GM23338 (cell line): ENCODE results near the gene MOGAT1. TPM values are rescaled to one million over a fixed set of nuclear protein-coding genes. Genes with fewer than 3 reads are reported as not detected.

Experiments used
- CREB1 ChIP-seq: fragments of 250-450 bp; sonication (Bioruptor Pico); IDR thresholded peaks from 2 replicates; pipeline ENCODE4 v1.5.0; 2020; ENCODE audit warnings: low read depth, mild to moderate bottlenecking, moderate library complexity
- EZH2phosphoT487 ChIP-seq: fragments of 200-600 bp; sonication (generic); IDR thresholded peaks from one replicate; pipeline ENCODE4 v1.8.1; 2018; ENCODE audit warnings: antibody characterized with exemption; ENCODE audit not compliant: unreplicated experiment
- JUNB ChIP-seq: IDR thresholded peaks from one replicate; pipeline ENCODE4 v1.6.1; 2016; ENCODE audit warnings: antibody characterized with exemption; ENCODE audit not compliant: unreplicated experiment
- NANOG ChIP-seq: IDR thresholded peaks from 2 replicates; pipeline ENCODE4 v1.6.1; 2016; ENCODE audit warnings: antibody characterized with exemption, borderline replicate concordance
- POLR2AphosphoS5 ChIP-seq: IDR thresholded peaks from 2 replicates; pipeline ENCODE4 v1.6.1; 2016; ENCODE audit warnings: antibody characterized with exemption, low read depth
- STAT1 ChIP-seq: IDR thresholded peaks from one replicate; pipeline ENCODE4 v1.6.1; 2016; ENCODE audit warnings: antibody characterized with exemption; ENCODE audit not compliant: unreplicated experiment
- ZNF114 ChIP-seq: fragments of 250-450 bp; sonication (Bioruptor Pico); IDR thresholded peaks from 2 replicates; pipeline ENCODE4 v1.5.0; 2020; ENCODE audit warnings: mild to moderate bottlenecking, moderate library complexity
- ZNF331 ChIP-seq: fragments of 250-450 bp; sonication (Bioruptor Pico); IDR thresholded peaks from 2 replicates; pipeline ENCODE4 v1.5.0; 2020; ENCODE audit warnings: low read depth, mild to moderate bottlenecking, moderate library complexity
- polyA plus RNA-seq: library from polyadenylated mRNA; unstranded; fragments of >200 nt; fragmentation: Nextera tagmentation; extraction: Ambion mirVana; gene quantifications from 2 replicates; pipeline ENCODE4 v1.2.1, GENCODE V29; 2016
- total RNA-seq: library from RNA; depleted of rRNA; stranded (reverse); fragments of >200 nt; shearing (Covaris generic); gene quantifications from 2 replicates; pipeline ENCODE4 v1.2.3, GENCODE V29; 2014
- TF ChIP-seq, protein P1 (sequence below): fragments of 250-450 bp; sonication (Bioruptor Pico); IDR thresholded peaks from 2 replicates; pipeline ENCODE4 v1.5.0; 2020; ENCODE audit warnings: mild to moderate bottlenecking, moderate library complexity
- TF ChIP-seq, protein P2 (sequence below): IDR thresholded peaks from one replicate; pipeline ENCODE4 v1.6.1; 2018; ENCODE audit warnings: antibody characterized with exemption; ENCODE audit not compliant: unreplicated experiment
- TF ChIP-seq, protein P3 (sequence below), 2 experiments: fragments of 200-600 bp in 1 of 2; sonication (generic) in 1 of 2; conservative IDR thresholded peaks; 2 replicates each; pipeline versions ENCODE4 v1.5.1 to v1.6.1; 2016 to 2017; ENCODE audit warnings: antibody characterized with exemption in 2 of 2, low read depth in 2 of 2, mild to moderate bottlenecking in 2 of 2, moderate library complexity in 1 of 2

Gene MOGAT1
- total and polyA plus RNA-seq, 2 experiments from 2014 or later: 0.86 to 0.94 TPM

DNA sequence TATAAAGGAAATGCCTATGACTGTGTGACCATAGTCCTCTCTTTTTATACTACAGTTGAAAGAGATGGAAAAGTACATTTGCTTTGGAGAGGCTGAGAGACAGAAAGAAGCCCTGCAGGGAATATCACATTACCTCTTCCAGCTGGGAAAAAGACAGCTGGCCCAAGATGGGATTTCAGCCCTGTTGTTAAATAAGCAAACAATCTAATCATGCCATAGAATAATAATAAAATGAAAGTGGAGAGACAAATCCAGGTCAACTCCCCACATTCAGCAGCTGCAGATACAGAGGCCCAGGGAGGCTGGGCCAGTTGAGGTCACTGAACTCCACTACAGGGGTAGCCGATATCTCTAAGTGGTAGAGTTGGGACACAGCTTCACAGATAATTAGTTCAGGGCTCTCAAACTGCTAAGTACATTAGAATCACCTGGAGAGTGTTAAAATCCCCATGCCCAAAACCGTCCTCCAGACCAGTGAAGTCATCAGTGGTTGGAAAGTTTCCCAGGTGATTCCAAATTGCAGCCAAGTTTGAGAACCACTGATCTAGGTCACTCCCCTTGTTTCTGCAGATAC is 81.9 kb downstream of the MOGAT1 start (continued):
- TF ChIP-seq, protein P1, sequence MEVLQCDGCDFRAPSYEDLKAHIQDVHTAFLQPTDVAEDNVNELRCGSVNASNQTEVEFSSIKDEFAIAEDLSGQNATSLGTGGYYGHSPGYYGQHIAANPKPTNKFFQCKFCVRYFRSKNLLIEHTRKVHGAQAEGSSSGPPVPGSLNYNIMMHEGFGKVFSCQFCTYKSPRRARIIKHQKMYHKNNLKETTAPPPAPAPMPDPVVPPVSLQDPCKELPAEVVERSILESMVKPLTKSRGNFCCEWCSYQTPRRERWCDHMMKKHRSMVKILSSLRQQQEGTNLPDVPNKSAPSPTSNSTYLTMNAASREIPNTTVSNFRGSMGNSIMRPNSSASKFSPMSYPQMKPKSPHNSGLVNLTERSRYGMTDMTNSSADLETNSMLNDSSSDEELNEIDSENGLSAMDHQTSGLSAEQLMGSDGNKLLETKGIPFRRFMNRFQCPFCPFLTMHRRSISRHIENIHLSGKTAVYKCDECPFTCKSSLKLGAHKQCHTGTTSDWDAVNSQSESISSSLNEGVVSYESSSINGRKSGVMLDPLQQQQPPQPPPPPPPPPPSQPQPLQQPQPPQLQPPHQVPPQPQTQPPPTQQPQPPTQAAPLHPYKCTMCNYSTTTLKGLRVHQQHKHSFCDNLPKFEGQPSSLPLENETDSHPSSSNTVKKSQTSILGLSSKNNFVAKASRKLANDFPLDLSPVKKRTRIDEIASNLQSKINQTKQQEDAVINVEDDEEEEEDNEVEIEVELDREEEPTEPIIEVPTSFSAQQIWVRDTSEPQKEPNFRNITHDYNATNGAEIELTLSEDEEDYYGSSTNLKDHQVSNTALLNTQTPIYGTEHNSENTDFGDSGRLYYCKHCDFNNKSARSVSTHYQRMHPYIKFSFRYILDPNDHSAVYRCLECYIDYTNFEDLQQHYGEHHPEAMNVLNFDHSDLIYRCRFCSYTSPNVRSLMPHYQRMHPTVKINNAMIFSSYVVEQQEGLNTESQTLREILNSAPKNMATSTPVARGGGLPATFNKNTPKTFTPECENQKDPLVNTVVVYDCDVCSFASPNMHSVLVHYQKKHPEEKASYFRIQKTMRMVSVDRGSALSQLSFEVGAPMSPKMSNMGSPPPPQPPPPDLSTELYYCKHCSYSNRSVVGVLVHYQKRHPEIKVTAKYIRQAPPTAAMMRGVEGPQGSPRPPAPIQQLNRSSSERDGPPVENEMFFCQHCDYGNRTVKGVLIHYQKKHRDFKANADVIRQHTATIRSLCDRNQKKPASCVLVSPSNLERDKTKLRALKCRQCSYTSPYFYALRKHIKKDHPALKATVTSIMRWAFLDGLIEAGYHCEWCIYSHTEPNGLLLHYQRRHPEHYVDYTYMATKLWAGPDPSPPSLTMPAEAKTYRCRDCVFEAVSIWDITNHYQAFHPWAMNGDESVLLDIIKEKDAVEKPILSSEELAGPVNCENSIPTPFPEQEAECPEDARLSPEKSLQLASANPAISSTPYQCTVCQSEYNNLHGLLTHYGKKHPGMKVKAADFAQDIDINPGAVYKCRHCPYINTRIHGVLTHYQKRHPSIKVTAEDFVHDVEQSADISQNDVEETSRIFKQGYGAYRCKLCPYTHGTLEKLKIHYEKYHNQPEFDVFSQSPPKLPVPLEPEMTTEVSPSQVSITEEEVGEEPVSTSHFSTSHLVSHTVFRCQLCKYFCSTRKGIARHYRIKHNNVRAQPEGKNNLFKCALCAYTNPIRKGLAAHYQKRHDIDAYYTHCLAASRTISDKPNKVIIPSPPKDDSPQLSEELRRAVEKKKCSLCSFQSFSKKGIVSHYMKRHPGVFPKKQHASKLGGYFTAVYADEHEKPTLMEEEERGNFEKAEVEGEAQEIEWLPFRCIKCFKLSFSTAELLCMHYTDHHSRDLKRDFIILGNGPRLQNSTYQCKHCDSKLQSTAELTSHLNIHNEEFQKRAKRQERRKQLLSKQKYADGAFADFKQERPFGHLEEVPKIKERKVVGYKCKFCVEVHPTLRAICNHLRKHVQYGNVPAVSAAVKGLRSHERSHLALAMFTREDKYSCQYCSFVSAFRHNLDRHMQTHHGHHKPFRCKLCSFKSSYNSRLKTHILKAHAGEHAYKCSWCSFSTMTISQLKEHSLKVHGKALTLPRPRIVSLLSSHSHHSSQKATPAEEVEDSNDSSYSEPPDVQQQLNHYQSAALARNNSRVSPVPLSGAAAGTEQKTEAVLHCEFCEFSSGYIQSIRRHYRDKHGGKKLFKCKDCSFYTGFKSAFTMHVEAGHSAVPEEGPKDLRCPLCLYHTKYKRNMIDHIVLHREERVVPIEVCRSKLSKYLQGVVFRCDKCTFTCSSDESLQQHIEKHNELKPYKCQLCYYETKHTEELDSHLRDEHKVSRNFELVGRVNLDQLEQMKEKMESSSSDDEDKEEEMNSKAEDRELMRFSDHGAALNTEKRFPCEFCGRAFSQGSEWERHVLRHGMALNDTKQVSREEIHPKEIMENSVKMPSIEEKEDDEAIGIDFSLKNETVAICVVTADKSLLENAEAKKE (CRISPR knock-in tag): no peak
- TF ChIP-seq STAT1: no peak
- TF ChIP-seq, protein P2, sequence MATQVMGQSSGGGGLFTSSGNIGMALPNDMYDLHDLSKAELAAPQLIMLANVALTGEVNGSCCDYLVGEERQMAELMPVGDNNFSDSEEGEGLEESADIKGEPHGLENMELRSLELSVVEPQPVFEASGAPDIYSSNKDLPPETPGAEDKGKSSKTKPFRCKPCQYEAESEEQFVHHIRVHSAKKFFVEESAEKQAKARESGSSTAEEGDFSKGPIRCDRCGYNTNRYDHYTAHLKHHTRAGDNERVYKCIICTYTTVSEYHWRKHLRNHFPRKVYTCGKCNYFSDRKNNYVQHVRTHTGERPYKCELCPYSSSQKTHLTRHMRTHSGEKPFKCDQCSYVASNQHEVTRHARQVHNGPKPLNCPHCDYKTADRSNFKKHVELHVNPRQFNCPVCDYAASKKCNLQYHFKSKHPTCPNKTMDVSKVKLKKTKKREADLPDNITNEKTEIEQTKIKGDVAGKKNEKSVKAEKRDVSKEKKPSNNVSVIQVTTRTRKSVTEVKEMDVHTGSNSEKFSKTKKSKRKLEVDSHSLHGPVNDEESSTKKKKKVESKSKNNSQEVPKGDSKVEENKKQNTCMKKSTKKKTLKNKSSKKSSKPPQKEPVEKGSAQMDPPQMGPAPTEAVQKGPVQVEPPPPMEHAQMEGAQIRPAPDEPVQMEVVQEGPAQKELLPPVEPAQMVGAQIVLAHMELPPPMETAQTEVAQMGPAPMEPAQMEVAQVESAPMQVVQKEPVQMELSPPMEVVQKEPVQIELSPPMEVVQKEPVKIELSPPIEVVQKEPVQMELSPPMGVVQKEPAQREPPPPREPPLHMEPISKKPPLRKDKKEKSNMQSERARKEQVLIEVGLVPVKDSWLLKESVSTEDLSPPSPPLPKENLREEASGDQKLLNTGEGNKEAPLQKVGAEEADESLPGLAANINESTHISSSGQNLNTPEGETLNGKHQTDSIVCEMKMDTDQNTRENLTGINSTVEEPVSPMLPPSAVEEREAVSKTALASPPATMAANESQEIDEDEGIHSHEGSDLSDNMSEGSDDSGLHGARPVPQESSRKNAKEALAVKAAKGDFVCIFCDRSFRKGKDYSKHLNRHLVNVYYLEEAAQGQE: no peak
- TF ChIP-seq NANOG: no peak
- TF ChIP-seq ZNF331: no peak
- TF ChIP-seq CREB1 (CRISPR knock-in tag): no peak
- TF ChIP-seq, protein P3, sequence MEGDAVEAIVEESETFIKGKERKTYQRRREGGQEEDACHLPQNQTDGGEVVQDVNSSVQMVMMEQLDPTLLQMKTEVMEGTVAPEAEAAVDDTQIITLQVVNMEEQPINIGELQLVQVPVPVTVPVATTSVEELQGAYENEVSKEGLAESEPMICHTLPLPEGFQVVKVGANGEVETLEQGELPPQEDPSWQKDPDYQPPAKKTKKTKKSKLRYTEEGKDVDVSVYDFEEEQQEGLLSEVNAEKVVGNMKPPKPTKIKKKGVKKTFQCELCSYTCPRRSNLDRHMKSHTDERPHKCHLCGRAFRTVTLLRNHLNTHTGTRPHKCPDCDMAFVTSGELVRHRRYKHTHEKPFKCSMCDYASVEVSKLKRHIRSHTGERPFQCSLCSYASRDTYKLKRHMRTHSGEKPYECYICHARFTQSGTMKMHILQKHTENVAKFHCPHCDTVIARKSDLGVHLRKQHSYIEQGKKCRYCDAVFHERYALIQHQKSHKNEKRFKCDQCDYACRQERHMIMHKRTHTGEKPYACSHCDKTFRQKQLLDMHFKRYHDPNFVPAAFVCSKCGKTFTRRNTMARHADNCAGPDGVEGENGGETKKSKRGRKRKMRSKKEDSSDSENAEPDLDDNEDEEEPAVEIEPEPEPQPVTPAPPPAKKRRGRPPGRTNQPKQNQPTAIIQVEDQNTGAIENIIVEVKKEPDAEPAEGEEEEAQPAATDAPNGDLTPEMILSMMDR (conservative IDR thresholded peaks at IDR 0.05; ENCODE audit: low read depth in 2 of 2): no peak
- no peak for TF ChIP-seq EZH2phosphoT487
- no peak for TF ChIP-seq ZNF114 (CRISPR knock-in tag)
- no peak for TF ChIP-seq JUNB
- TF ChIP-seq POLR2AphosphoS5: no peak
